Neural crest cell (in vitro differentiated cells): ENCODE measurements around the gene ESX1. TPM values are rescaled to one million over a fixed set of nuclear protein-coding genes. Genes with fewer than 3 reads are reported as not detected.

Experiments
- DNase-seq: peaks from one replicate; pipeline ENCODE4 v3.0.0; 2021; ENCODE audit warnings: low read depth, mixed read lengths, low spot score
- H3K27ac Mint-ChIP-seq: one replicate; pipeline ENCODE4 v1.8.0; 2021; ENCODE audit warnings: mild to moderate bottlenecking, mixed read lengths; ENCODE audit not compliant: unreplicated experiment
- H3K27me3 Mint-ChIP-seq: 2 replicates; pipeline ENCODE4 v1.8.0; 2021; ENCODE audit warnings: low read depth, mild to moderate bottlenecking, mixed read lengths
- H3K36me3 Mint-ChIP-seq: 2 replicates; pipeline ENCODE4 v1.8.0; 2021; ENCODE audit warnings: low read depth, mild to moderate bottlenecking, mixed read lengths
- H3K4me1 Mint-ChIP-seq: 2 replicates; pipeline ENCODE4 v1.8.0; 2021; ENCODE audit warnings: mixed read lengths
- H3K4me3 Mint-ChIP-seq: one replicate; pipeline ENCODE4 v1.8.0; 2021; ENCODE audit warnings: mild to moderate bottlenecking, mixed read lengths
- H3K9me3 Mint-ChIP-seq: 2 replicates; pipeline ENCODE4 v1.8.0; 2021; ENCODE audit warnings: mixed read lengths
- CTCF ChIP-seq: fragments of 200-600 bp; sonication (generic); conservative IDR thresholded peaks from 2 replicates; pipeline ENCODE4 v1.5.0; 2021; ENCODE audit warnings: antibody characterized with exemption, mild to moderate bottlenecking
- total RNA-seq: library from RNA; stranded (reverse); gene quantifications from 2 replicates; pipeline ENCODE4 v1.2.1, GENCODE V29; 2021

Gene ESX1
- total RNA-seq, 1 donor from 2014 or later = not detected

- Mint-ChIP-seq H3K27ac (no peak overlapping the region), H3K4me1 (peaks cover 2% of the 10 kb centered on the region), H3K36me3 (no peaks in the 10 kb centered on the region), H3K9me3 (peaks cover 1% of the 10 kb centered on the region), H3K27me3 (no peaks in the 10 kb centered on the region), H3K4me3 (no peak overlapping the region)
- no peak for DNase-seq
- no peak for TF ChIP-seq CTCF
Observed at GRCh38 chrX:104284507-104284906, 29.8 kb upstream of the ESX1 start.

- no peaks in the 10 kb centered on the region for H3K27me3 Mint-ChIP-seq
- H3K36me3 Mint-ChIP-seq = no peaks in the 10 kb centered on the region
- H3K4me1 Mint-ChIP-seq = no peaks in the 10 kb centered on the region
- H3K9me3 Mint-ChIP-seq = no peaks in the 10 kb centered on the region
- no peak overlapping the region for H3K27ac Mint-ChIP-seq
- TF ChIP-seq CTCF = no peak
- no peak for DNase-seq
- H3K4me3 Mint-ChIP-seq = no peak overlapping the region
Observed at GRCh38 chrX:104282166-104282725, 27.5 kb upstream of the ESX1 start.

- DNase-seq = no peak
- Mint-ChIP-seq H3K9me3 (no peaks in the 10 kb centered on the region), H3K36me3 (no peaks in the 10 kb centered on the region), H3K27ac (no peak overlapping the region), H3K4me3 (no peak overlapping the region), H3K4me1 (no peaks in the 10 kb centered on the region), H3K27me3 (no peaks in the 10 kb centered on the region)
- no peak for TF ChIP-seq CTCF
Observed at GRCh38 chrX:104281564-104281963, 26.8 kb upstream of the ESX1 start.

- Mint-ChIP-seq H3K27ac (no peak overlapping the region), H3K36me3 (no peaks in the 10 kb centered on the region), H3K27me3 (no peaks in the 10 kb centered on the region), H3K4me3 (no peak overlapping the region), H3K9me3 (no peaks in the 10 kb centered on the region), H3K4me1 (no peaks in the 10 kb centered on the region)
- DNase-seq = no peak
- no peak for TF ChIP-seq CTCF
Observed at GRCh38 chrX:104280609-104281008, 25.9 kb upstream of the ESX1 start.

- Mint-ChIP-seq H3K36me3 (no peaks in the 10 kb centered on the region), H3K4me1 (no peaks in the 10 kb centered on the region), H3K27me3 (peaks cover 61% of the 10 kb centered on the region), H3K27ac (no peak overlapping the region), H3K4me3 (no peak overlapping the region), H3K9me3 (no peaks in the 10 kb centered on the region)
- peak; percentile 40 for DNase-seq
- TF ChIP-seq CTCF = peak; percentile 70
Observed at GRCh38 chrX:104270916-104271512, 16.3 kb upstream of the ESX1 start.
